ENCODE measurements around the gene CDH13.

Gene CDH13

DNA sequence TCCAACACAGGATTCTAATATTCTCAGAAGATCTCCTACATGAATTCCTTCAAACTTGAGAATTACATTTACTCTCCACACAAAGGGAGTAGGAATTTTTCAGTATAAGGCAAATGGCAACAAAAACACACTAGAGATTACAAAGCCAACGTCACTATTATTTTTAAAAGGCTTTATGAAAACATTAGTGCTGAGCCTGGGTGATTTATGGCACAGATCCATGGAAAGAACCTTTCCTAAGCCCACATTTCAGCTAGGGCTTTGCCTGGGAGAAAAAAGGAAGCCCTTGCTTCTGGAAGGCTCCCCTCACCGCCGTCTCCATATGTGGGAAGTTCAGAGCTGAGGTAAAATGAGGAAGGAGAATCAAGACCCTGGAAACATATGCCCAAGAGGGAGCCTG, 681.6 kb downstream of the CDH13 start:
- TF ChIP-seq, protein P1, sequence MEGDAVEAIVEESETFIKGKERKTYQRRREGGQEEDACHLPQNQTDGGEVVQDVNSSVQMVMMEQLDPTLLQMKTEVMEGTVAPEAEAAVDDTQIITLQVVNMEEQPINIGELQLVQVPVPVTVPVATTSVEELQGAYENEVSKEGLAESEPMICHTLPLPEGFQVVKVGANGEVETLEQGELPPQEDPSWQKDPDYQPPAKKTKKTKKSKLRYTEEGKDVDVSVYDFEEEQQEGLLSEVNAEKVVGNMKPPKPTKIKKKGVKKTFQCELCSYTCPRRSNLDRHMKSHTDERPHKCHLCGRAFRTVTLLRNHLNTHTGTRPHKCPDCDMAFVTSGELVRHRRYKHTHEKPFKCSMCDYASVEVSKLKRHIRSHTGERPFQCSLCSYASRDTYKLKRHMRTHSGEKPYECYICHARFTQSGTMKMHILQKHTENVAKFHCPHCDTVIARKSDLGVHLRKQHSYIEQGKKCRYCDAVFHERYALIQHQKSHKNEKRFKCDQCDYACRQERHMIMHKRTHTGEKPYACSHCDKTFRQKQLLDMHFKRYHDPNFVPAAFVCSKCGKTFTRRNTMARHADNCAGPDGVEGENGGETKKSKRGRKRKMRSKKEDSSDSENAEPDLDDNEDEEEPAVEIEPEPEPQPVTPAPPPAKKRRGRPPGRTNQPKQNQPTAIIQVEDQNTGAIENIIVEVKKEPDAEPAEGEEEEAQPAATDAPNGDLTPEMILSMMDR (IDR thresholded peaks at IDR 0.05; ENCODE audit: low read depth, low read length) = no peak

DNA sequence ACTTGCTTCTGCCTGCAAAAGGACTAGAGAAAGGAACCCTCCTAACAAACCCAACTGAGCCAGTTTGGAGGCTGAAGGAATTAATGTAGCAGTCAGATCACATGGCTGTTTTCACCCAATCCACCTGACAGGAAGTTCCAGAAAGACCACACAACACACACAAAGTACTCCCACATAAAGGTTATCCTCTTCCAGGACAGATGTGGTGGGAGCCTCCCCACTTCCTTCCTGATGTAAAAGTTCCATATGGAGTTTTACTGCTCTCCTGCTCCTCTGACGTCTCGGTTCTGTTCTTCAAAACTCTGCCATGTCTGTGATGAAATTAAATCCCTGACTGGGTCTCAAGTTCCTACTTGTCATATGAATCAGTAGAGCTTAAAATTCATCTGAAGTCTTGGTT, 684.0 kb downstream of the CDH13 start:
- TF ChIP-seq, protein P1 (IDR thresholded peaks at IDR 0.05; ENCODE audit: low read depth, low read length) = no peak
- no peak overlapping the region for H3K4me3 ChIP-seq (ENCODE audit: low read depth, low read length)

More for the DNA sequence above, 681.6 kb downstream of the CDH13 start:
- no peak overlapping the region for H3K4me3 ChIP-seq (ENCODE audit: low read depth, low read length)

- TF ChIP-seq, protein P1 (IDR thresholded peaks at IDR 0.05; ENCODE audit: low read depth, low read length) = no peak
- no peak overlapping the region for H3K4me3 ChIP-seq (ENCODE audit: low read depth, low read length)
Measured at GRCh38 chr16:83312015-83312717, 685.4 kb downstream of the CDH13 start.

- TF ChIP-seq, protein P1 (IDR thresholded peaks at IDR 0.05; ENCODE audit: low read depth, low read length) = no peak
- no peak overlapping the region for H3K4me3 ChIP-seq (ENCODE audit: low read depth, low read length)
Measured at GRCh38 chr16:83312718-83313245, 686.0 kb downstream of the CDH13 start.

DNA sequence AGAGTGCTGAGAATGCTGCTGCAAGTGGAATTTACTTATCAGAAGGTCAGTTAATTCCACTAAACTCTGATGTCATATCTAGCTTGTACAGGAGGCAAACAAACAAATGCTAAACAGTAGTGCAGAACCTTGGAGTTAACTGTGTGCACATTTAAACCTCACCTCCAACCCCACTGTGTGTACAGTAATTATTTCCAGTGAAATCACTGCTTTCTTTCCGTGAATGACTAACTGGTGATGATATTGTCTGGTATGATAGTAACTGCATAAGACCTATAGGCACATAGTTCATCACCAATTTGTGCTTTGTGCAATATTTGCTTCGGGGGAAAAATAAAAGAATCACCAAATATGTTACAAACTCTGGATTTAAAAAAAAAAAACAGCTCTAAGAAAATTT, 688.5 kb downstream of the CDH13 start:
- TF ChIP-seq, protein P1 (IDR thresholded peaks at IDR 0.05; ENCODE audit: low read depth, low read length) = no peak
- no peak overlapping the region for H3K4me3 ChIP-seq (ENCODE audit: low read depth, low read length)

DNA sequence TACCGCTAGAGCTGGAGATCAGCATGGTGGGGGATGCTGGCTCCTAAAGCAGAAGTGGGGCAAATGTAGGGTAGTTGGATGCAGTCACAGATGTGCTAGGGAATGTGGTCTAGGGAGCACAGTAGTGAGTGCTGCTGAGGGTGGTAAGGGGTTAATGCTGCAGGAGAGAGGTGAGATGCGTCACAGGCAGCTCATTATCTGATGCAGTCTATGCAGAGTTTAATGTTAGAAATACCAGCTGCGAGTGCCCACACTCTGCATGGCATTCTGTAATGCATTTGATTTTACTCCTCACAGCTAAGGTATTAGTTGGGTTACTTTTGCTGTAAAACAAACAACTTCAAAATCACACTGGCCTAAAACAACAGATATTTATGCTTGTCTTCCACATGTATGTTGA, 689.7 kb downstream of the CDH13 start:
- TF ChIP-seq, protein P1 (IDR thresholded peaks at IDR 0.05; ENCODE audit: low read depth, low read length) = no peak

DNA sequence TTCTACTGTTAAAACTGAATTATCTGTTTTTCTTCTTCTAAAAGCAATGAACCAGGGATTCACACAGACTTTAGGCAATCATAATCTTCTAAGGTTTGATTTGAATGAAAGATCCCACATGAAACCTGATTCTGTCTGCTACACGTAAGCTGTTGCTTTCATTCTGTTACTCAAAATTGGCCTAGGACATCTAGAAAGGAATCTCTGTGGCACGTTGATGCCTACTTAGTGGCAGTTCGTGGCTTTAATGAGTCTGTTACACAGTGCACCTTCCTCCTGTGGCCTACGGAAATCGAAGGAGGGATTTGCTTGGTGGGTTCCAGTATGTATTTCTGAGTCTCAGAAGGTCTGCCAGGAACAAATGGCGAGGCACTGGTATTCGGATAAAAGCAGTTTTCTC, 691.6 kb downstream of the CDH13 start:
- H3K4me3 ChIP-seq (ENCODE audit: low read depth, low read length) = no peak overlapping the region
- TF ChIP-seq, protein P1 (IDR thresholded peaks at IDR 0.05; ENCODE audit: low read depth, low read length) = no peak

More for the DNA sequence above, 689.7 kb downstream of the CDH13 start:
- no peak overlapping the region for H3K4me3 ChIP-seq (ENCODE audit: low read depth, low read length)
